A673 (cell line): ENCODE data around the gene DNAL4.

Experiments used
- CTCF ChIP-seq: fragments of 300-800, 200-600 bp; sonication (generic); conservative IDR thresholded peaks from 2 replicates; pipeline ENCODE4 v1.5.1; 2017; ENCODE audit warnings: low read depth, mild to moderate bottlenecking, antibody characterized with exemption, low read length, moderate library complexity, mixed read lengths
- EZH2 ChIP-seq: fragments of 200-600 bp; sonication (generic); IDR thresholded peaks from 2 replicates; pipeline ENCODE4 v1.6.1; 2017; ENCODE audit warnings: borderline replicate concordance, low read depth, mild to moderate bottlenecking, mixed read lengths, antibody characterized with exemption, low read length; ENCODE audit not compliant: poor library complexity, severe bottlenecking

DNA sequence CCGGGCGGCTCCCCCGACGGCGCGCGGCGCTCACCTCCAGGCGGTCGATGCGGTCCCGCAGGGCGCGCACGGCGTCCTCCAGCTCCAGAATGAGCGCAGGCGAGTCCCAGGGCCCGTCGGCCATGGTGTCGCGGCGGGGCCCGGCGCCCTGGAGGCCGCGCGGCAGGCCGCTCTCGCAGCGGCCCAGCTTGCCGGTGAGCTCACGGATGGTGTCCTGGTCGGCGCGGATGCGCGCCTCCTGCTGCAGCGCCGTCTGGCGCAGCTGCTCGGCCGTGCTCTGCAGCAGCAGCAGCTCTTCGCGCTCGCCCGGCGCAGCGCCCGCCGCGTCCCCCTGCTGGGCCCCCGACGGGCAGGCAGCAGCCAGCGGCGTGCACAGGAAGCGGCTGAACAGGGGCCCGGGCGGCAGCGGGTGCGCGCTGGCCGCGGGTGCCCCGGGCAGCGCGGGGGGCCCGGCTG, 49.3 kb upstream of the DNAL4 start:
- TF ChIP-seq CTCF (no peak; the same call in 1 of the 2 replicates), EZH2 (no peak)
